DND-41 (cell line): ENCODE measurements around the gene GPC5.

Experiments
- ATAC-seq: fragments of 200-7000 bp; cut with Tn5 transposase; 3 replicates; pipeline ENCODE4 v1.9.1; 2021; ENCODE audit warnings: low read depth; ENCODE audit not compliant: insufficient read depth
- DNase-seq: peaks from one replicate; pipeline ENCODE4 v3.0.0-alpha.2; 2020
- H2AFZ ChIP-seq: 2 replicates; pipeline ENCODE4 v1.6.0; 2012; ENCODE audit warnings: low read depth, low read length
- H3K27ac ChIP-seq: 2 replicates; pipeline ENCODE4 v1.5.1; 2012; ENCODE audit warnings: low read length, inconsistent platforms
- H3K27me3 ChIP-seq: fragments of 200-600 bp; sonication (generic); 2 replicates; pipeline ENCODE4 v1.6.0; 2012; ENCODE audit warnings: low read length, mild to moderate bottlenecking, inconsistent platforms; ENCODE audit not compliant: insufficient read depth, poor library complexity
- H3K36me3 ChIP-seq: 2 replicates; pipeline ENCODE4 v1.5.1; 2012; ENCODE audit warnings: low read length, inconsistent platforms; ENCODE audit not compliant: insufficient read depth
- H3K4me1 ChIP-seq: 2 replicates; pipeline ENCODE4 v1.5.1; 2012; ENCODE audit warnings: mild to moderate bottlenecking, low read length; ENCODE audit not compliant: insufficient read depth
- H3K4me2 ChIP-seq: 2 replicates; pipeline ENCODE4 v1.6.0; 2012; ENCODE audit warnings: mild to moderate bottlenecking, moderate library complexity, low read length, inconsistent platforms; ENCODE audit not compliant: insufficient read depth
- H3K4me3 ChIP-seq, 2 experiments: fragments of 200-600 bp in 1 of 2; shearing (Covaris generic) in 1 of 2; 2 replicates each; pipeline ENCODE4 v1.5.1; 2012 to 2016; ENCODE audit warnings: inconsistent platforms in 2 of 2, low read length in 2 of 2, mild to moderate bottlenecking in 2 of 2, low read depth in 1 of 2, moderate library complexity in 1 of 2
- H3K79me2 ChIP-seq: 2 replicates; pipeline ENCODE4 v1.6.0; 2012; ENCODE audit warnings: low read length, inconsistent platforms; ENCODE audit not compliant: insufficient read depth
- H3K9ac ChIP-seq: 2 replicates; pipeline ENCODE4 v1.6.0; 2012; ENCODE audit warnings: low read depth, mild to moderate bottlenecking, inconsistent platforms, low read length, moderate library complexity
- H3K9me3 ChIP-seq: 2 replicates; pipeline ENCODE4 v1.5.1; 2012; ENCODE audit warnings: low read length, moderate library complexity, mild to moderate bottlenecking, inconsistent platforms; ENCODE audit not compliant: insufficient read depth, severe bottlenecking
- H4K20me1 ChIP-seq: 2 replicates; pipeline ENCODE4 v1.6.0; 2012; ENCODE audit warnings: low read length; ENCODE audit not compliant: insufficient read depth
- EZH2 ChIP-seq: IDR thresholded peaks from 3 replicates; pipeline ENCODE4 v1.6.1; 2012; ENCODE audit warnings: borderline replicate concordance, low read depth, mild to moderate bottlenecking, moderate library complexity, low read length, inconsistent platforms; ENCODE audit not compliant: severe bottlenecking
- TF ChIP-seq, protein P1 (sequence below): IDR thresholded peaks from 2 replicates; pipeline ENCODE4 v1.5.1; 2012; ENCODE audit warnings: borderline replicate concordance, low read length, moderate library complexity, mild to moderate bottlenecking; ENCODE audit not compliant: poor library complexity, severe bottlenecking; ENCODE audit errors: extremely low read depth

The GPC5 gene

DNA sequence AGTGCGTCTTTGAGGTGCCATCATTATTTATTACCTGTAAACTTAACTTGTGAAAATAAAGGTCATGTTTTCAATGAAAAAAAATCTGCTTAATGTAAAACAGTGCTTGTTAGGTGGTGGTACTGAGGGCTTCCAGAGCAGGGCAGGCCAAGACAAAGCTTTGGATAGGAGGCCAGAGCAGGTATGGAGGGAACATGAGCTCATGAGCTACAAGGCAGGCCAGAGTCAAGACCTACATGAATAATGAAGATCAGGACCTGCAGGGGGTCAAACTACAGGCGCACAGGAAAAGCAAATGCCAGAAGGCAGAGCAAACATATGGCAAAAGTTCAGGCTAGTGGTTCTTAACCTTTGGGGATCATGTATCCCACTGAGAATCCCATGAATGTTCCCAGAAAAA, 343.5 kb downstream of the GPC5 start:
- H3K27ac ChIP-seq = no peak overlapping the region
- DNase-seq (no peak), ATAC-seq (no peak)
- H3K9me3 ChIP-seq = no peaks in the 10 kb centered on the region
- no peaks in the 10 kb centered on the region for H4K20me1 ChIP-seq
- TF ChIP-seq EZH2 = no peak
- TF ChIP-seq, protein P1, sequence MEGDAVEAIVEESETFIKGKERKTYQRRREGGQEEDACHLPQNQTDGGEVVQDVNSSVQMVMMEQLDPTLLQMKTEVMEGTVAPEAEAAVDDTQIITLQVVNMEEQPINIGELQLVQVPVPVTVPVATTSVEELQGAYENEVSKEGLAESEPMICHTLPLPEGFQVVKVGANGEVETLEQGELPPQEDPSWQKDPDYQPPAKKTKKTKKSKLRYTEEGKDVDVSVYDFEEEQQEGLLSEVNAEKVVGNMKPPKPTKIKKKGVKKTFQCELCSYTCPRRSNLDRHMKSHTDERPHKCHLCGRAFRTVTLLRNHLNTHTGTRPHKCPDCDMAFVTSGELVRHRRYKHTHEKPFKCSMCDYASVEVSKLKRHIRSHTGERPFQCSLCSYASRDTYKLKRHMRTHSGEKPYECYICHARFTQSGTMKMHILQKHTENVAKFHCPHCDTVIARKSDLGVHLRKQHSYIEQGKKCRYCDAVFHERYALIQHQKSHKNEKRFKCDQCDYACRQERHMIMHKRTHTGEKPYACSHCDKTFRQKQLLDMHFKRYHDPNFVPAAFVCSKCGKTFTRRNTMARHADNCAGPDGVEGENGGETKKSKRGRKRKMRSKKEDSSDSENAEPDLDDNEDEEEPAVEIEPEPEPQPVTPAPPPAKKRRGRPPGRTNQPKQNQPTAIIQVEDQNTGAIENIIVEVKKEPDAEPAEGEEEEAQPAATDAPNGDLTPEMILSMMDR = no peak
- no peak overlapping the region for H3K4me3 ChIP-seq
- no peak overlapping the region for H3K9ac ChIP-seq
- H3K27me3 ChIP-seq = no peaks in the 10 kb centered on the region
- no peak overlapping the region for H2AFZ ChIP-seq
- H3K4me1 ChIP-seq = no peaks in the 10 kb centered on the region
- H3K4me2 ChIP-seq = no peak overlapping the region
- no peaks in the 10 kb centered on the region for H3K36me3 ChIP-seq
- no peaks in the 10 kb centered on the region for H3K79me2 ChIP-seq

DNA sequence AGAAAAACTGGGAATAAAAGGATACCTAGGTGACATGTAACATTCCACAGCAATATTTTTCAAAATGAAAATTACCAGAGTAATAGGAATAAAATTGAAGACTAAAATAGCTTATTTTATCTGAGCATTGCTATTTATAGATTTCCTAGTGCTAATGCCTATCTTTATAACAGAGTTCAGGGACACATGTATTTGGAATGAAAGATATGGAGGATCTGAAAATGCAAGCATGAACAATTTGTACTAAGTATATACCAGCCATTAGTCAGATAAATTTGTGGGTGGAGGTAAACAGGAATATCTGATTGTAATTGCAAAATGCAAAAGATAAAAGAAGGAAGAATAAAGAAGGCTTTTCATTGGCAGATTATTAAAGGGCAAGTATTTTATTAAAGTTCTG, 345.9 kb downstream of the GPC5 start:
- Histone ChIP-seq H3K4me2 (no peak overlapping the region), H3K36me3 (no peaks in the 10 kb centered on the region), H2AFZ (no peak overlapping the region), H3K4me3 (no peak overlapping the region), H3K27ac (no peak overlapping the region), H3K27me3 (no peaks in the 10 kb centered on the region), H4K20me1 (no peaks in the 10 kb centered on the region), H3K9me3 (no peaks in the 10 kb centered on the region), H3K9ac (no peak overlapping the region), H3K4me1 (no peaks in the 10 kb centered on the region), H3K79me2 (no peaks in the 10 kb centered on the region)
- no peak for TF ChIP-seq EZH2
- TF ChIP-seq, protein P1 = no peak
- DNase-seq (no peak), ATAC-seq (no peak)

DNA sequence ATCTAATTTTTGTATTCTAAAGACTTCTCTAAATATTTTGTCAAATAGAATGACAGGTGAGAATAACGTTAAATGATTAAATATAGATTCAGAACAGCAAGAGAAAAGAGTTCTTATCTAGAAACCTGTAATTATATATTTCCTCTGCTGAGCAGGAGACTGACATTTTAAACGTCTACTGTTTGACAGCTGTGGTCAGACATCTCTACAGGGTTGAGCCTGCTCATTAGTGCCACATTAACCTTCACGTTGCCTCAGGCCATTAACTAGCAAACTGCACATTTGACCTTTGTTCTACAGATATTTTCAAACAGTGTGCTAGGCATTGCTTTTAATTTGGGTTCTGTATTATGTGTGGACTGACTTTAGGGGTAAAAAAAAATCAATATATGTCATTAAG, 347.5 kb downstream of the GPC5 start:
- no peak for ATAC-seq
- DNase-seq = no peak

More for the DNA sequence above, 347.5 kb downstream of the GPC5 start:
- no peak overlapping the region for H3K27ac ChIP-seq
- H3K4me3 ChIP-seq = no peak overlapping the region
- no peaks in the 10 kb centered on the region for H3K9me3 ChIP-seq
- H3K4me1 ChIP-seq = no peaks in the 10 kb centered on the region
- H3K27me3 ChIP-seq = no peaks in the 10 kb centered on the region
- no peaks in the 10 kb centered on the region for H3K36me3 ChIP-seq
- no peaks in the 10 kb centered on the region for H3K79me2 ChIP-seq
- H3K9ac ChIP-seq = no peak overlapping the region
- TF ChIP-seq, protein P1 = no peak
- TF ChIP-seq EZH2 = no peak
- no peak overlapping the region for H3K4me2 ChIP-seq
- no peaks in the 10 kb centered on the region for H4K20me1 ChIP-seq
- H2AFZ ChIP-seq = no peak overlapping the region
